ENCODE results near the gene WDCP.

GRCh38 chr2:24086241-24086640 lies 39.0 kb upstream of the WDCP start:
- TF ChIP-seq CTCF (IDR thresholded peaks at IDR 0.05; ENCODE audit: poor library complexity, severe bottlenecking) (no peak), EZH2 (IDR thresholded peaks at IDR 0.05; ENCODE audit: borderline replicate concordance, insufficient read depth, low read length, poor library complexity, severe bottlenecking) (no peak), POLR2AphosphoS5 (IDR thresholded peaks at IDR 0.05) (no peak), TAF1 (IDR thresholded peaks at IDR 0.05; ENCODE audit: low read depth) (no peak), REST (IDR thresholded peaks at IDR 0.05; ENCODE audit: borderline replicate concordance) (no peak)
